GM18505 (cell line): ENCODE measurements around the gene RCOR1.

ENCODE experiments used
- ATAC-seq: cut with Tn5 transposase; IDR thresholded peaks from one replicate; pipeline ENCODE4 v1.9.1; 2021; ENCODE audit not compliant: unreplicated experiment
- POLR2A ChIP-seq: IDR thresholded peaks from 4 replicates; pipeline ENCODE4 v1.6.1; 2011; ENCODE audit warnings: borderline replicate concordance; ENCODE audit not compliant: insufficient read depth, insufficient read length; ENCODE audit errors: extremely low read depth

Gene RCOR1

DNA sequence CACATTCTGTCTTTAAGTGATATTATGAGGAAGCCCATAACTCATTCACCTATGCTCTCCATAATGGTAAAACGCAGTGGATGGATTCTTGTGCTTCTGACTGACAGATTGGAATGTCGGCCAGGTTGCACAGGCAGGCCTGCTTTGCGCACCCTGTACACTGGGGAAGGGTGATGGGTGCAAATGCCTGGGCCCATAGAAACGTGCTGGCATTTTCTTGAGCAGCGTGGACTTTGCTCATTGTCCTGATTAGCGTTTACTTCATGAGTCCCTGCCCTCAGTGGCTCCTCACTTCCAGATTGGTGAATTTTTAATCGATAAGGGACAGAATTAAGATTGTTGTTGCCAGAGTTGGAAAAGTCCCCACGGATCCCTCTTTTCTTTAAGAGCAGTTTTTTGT, 103.9 kb downstream of the RCOR1 start:
- TF ChIP-seq POLR2A: no peak
- no peak for ATAC-seq

DNA sequence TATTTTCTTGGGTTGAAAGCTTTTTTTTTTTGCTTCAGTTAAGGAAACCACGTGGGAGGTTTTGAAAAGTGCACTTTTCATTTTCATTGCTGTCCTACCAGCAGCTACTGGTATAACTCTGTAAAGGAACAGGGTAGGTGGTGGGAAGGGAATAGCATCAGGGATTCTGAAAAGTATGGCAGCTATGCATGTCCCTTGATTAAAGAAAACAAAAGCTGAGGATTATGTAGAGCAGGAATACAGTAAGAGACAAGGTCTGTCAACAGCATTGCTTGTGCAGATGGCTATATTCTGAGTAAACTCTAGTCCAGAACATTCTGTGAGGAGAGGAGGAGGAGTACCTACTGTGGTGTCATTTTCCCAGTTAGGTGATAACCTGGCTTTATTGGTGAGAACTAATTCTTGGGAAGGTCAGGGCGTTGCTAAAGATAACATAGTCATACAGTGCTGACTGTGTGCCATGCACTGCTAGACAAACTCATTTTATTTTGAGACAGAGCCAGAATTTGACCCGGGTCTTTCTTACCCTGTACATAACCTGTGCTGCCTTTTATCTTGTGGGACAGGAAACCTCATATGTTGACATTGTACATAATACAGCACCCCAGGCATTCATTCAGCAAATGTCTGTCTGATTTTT, 104.5 kb downstream of the RCOR1 start:
- ATAC-seq: no peak
- no peak for TF ChIP-seq POLR2A

DNA sequence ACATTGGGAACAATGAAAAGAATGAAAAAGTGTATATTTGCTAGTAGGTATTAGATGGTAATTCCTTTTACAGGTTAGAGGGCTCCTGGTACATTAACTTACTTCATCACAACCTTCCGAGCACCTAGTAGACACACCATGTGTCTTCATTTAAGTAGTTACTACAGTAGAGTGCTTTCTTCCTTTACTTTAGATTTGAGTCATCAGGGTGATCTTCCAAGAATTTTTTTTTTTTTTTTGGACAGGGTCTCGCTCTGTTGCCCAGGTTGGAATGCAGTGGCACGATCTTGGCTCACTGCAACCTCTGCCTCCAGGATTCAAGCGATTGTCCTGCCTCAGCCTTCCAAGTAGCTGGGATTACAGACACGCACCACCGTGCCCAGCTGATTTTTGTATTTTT, 105.1 kb downstream of the RCOR1 start:
- ATAC-seq: no peak
- no peak for TF ChIP-seq POLR2A

DNA sequence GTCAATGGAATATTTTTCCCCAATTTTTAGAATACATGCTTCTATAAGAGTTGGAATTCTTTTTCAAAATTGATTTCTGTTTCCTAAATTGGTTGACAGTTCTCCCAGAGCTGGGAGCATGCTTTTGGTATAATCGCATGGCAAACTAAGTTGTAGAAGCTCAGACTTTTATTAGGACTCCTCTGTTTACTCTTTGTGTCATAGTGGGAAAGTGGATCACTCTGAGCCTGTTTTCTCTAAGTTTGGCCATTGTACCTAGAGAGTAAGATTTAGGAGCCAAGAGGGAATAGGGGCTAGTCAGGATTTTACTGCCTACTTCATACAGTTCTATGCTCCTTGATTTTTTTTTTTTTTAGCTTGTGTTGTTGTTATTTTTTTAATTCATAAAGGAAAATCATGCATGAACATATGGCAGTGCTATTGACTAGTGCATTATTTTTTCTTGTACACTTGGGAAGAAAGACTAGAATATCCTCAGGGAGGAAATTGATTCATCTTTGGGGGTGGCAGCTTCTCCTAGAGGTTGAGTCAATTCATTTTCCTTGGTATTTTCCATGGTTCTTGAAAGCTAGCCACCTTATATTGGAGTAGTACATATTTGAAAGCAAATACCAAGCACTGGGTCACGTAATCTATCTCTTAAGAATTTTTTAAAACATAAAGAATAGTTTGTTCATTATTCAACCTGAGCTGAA, 107.1 kb downstream of the RCOR1 start:
- TF ChIP-seq POLR2A: no peak
- no peak for ATAC-seq

DNA sequence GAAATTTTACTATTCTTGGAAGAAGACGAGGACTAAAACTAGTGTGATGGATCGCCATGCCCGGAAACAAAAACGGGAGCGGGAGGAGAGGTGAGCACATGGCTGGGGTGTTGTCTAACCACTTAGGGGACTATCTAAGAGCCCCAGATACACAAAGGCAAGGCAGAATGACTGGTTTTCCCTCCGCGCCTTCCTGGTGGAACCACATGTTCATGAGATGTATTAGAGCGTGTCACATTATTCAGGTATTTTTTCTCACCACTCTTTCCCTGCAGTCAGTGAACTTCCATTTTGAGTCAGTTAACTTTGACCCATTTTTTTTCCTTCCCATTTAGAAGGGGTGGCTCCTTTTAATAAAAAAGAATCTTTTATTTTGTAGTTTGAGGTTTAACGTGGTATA, 116.0 kb downstream of the RCOR1 start:
- no peak for TF ChIP-seq POLR2A
- no peak for ATAC-seq

DNA sequence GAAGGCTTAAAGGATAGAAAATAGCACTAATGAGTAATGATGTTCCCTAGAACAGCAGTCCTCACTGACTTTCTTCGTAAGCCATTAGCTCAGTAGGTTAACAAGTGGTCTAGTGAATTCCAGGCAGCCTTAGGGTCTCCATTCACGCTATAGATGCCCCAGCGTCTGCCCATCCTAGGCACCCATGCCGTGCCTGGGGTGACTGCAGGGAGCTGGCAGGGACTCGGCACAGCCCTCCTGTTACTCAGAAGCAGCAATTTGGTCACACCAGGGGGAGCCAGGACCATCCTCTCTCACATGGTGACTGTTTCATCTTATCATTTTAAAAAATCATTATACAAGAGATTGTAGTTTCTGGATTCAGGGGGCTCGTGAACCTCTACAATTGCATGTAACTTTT, 118.8 kb downstream of the RCOR1 start:
- TF ChIP-seq POLR2A: no peak
- ATAC-seq: no peak

DNA sequence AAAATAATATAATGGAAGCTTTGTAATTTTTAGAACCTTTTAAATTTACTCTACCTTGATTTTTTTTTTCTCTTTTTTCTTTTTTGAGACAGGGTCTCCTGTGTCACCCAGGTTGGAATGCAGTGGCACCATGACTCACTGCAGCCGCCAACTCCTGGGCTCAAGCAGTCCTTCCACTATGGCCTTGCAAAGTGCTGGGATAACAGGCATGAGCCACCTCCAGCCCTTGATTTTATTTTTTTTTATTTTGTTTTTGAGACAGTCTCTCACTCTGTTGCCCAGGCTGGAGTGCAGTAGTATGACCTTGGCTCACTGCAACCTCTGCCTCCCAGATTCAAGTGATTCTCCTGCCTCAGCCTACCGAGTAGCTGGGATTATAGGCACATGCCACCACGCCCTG, 119.5 kb downstream of the RCOR1 start:
- TF ChIP-seq POLR2A: no peak

DNA sequence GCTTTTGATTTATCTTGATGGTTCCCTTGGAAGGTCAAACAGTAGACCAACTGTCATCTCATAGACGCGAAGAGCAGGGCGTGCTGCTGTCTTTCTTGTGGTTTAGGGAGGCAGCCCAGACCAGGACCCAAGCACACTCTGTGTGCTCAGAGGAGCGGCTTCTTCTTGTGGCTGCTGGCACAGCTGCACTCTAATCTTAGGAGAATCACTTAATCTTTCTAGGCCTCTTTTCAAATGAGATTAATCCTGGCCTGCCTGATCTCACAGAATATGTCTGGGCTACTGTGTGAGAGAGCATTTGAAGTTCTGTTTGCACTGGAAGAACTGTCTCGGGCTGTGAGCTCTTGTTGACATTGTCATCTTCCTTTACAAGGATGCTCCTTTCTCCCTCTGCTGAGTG, 124.8 kb downstream of the RCOR1 start:
- TF ChIP-seq POLR2A: no peak
- ATAC-seq: no peak

More for the DNA sequence above, 119.5 kb downstream of the RCOR1 start:
- no peak for ATAC-seq

DNA sequence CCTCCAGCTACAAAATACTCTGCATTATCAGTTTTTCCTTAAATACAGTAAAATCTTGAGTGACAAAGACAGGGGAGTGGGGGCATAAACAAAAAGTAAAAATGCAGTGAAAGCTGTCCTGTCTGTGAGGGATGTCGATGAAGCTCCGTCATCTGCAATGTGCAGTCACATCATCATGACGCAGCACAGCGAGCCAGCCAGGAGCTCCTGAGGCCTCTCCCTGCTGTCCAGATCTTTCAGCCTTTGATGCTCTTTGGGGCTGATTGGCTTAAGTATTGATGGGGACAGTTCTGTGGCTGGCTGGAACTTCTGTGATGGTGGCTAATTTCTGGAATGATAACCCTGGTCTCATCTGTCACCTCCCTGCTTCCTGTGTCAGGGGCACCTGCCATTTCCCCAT, 130.2 kb downstream of the RCOR1 start:
- TF ChIP-seq POLR2A: no peak
- ATAC-seq: no peak

DNA sequence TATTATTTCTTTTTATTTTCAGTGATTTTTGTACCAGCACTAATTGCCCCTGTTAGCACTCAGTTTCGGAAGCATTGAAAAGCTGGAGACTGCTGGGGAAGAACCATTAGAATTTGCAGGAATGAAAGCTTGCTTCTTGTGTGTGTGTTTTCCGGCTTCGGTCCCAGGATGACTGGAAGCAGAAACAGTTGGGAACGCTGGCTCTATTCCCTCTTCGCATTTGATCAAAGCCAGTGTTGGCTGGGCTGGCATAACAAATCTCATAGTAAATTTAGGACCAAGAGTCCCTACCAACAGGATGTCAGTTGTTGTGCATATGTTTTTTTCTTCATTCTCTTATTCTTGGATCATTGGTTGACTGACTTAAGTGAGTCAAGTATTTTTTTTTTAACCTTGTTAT, 131.2 kb downstream of the RCOR1 start:
- ATAC-seq: no peak
- TF ChIP-seq POLR2A: no peak

DNA sequence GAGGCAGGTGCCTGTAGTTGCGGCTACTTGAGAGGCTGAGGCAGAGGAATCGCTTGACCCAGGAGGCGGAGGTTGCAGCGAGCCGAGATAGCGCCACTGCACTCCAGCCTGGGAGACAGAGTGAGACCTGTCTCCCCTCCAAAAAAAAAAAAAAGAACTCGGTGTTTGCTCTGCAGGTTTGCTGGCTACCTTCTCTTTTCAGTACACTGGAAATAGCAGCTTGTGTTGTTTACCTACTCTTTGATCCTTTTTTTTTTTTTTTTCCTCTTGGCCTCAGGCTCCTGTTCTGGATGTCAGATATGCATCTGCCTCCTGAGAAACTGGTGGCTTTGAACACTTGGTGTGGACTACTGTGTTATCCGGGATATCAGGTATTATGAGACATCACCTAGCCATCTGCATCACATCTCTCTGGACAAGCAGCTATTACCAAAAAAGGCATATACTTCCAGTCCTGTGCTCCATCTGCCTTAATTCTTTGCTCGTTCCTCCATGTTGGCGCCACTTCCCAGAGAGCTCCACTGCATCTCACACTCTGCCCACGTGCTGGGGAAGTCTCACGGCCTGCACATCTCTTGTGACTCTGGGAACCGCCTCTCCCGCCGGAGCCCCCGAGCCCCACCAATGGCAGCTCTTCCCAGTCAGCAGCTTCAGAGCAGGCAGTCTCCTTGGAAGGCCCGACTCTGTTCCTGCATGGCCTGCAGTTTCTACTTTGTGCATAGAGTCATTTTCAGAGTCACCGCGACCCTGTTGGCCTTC, 133.9 kb downstream of the RCOR1 start:
- no peak for ATAC-seq
- no peak for TF ChIP-seq POLR2A

DNA sequence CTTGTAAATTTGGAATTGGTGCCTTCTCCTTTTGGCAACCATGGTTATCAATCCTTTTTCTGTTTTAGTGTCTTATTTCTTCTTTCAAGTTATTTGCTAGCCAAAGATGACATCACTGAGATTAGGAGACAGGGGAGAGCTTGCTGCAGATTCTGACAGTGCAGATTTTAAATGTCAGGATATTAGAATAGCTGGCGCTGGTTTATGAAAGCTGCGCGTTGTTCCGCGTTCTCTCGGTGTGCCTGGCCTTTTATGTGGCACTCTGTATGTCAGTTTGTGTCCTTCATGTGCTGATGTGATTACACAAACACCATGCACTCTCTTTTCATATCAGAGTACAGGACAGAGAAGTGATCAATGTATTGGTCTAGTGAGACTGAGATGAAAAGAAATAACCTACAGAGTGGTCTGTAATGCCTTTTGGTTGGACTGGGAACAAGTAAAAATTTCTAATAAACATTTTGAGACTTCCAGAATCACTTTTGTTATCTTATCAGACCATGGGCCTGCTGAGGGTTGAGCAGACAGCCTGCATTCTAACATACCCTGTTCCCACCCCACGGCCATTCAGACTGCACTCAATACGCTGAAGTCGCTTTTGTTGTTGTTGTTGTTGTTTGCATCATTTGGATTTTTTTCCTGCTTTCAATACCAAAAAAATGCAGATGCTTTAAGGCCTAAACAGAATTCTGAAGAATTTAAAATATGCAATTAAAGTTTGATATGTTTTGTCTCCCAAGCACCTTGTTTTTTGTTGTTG, 135.1 kb downstream of the RCOR1 start:
- no peak for ATAC-seq
- no peak for TF ChIP-seq POLR2A

DNA sequence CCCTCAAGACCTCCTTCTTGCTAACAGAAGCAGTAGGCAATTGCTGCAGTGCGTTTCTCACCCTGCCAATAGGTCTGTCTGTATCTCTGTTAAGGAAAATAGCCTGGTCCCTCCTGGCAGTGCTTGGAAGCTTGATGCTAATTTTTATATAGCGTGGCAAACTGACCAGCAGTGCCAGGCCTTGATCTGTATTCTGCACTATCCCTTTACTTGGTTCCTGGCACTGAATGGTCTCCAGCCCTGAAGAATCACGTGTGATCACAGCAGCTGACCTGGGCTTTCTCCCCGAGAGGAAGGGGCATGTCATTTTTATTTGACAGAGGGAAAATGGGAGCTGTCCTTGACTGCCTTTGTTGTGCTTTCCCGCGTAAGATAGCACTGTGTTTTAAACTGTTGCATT, 136.1 kb downstream of the RCOR1 start:
- no peak for ATAC-seq
- no peak for TF ChIP-seq POLR2A
